ENCODE measurements around the gene DCDC2B.
A peak's percentile ranks its signal among the peaks of the same experiment; 100 is the strongest.
"Not testable (repeated sequence)": the region's sequence is repeated elsewhere in the genome, so short reads cannot be mapped to it uniquely, and the experiment has no call there.

DCDC2B gene

GRCh38 chr1:32208891-32209328 is at the start of gene DCDC2B:
TSS of gene DCDC2B (plus strand) at chr1:32209089. CDS start at chr1:32209094, 5 bp downstream.
- no peak for DNase-seq

DNA sequence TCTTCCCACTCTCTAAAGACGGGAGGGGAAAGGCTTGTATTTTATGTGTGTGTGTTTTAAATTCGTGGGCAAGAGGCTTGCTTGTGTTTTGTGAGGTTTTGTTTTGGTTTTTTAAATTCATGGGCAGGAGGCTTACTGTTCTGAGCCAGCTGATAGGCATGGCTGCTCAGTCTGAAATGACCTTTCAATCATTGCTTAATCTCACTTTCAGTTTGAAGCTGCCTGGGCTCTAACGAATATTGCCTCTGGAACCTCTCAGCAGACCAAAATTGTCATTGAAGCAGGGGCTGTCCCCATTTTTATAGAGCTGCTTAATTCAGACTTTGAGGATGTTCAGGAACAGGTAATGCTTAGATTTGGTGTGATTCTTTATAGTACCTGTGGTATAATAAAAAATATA is 49.7 kb upstream of the DCDC2B start:
- DNase-seq, result no peak

DNA sequence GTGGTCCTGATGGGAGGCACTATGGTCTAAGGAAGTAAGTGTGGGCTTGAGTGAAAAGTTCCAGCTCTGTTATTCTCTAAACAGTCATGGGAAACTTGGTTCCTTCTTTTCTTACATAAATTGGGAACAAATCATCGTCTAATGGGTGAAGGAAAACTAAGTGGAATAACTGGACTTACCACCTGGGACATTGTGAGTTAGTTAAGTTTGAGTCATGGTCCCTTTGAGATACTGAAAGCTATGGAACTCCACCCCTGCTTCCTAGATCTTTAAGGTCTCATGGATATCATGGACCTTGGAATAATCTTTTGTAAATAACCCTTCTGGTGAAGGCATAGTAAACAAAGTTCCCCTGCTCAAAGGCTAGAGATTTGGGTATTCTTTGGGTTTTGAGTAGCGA is 45.5 kb upstream of the DCDC2B start:
- no peak for DNase-seq

DNA sequence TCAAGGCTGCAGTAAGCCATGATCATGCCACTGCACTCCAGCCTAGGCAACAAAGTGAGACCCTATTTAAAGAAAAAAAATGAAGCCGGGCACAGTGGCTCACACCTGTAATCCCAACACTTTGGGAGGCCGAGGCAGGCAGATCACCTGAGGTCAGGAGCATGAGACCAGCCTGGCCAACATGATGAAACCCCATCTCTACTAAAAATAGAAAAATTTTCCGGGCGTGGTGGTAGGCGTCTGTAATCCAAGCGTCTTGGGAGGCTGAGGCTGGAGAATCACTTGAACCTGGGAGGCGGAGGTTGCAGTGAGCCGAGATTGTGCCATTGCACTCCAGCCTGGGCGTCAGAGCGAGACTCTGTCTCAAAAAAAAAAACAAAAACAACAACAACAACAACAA is 43.3 kb upstream of the DCDC2B start:
- DNase-seq, result not testable (repeated sequence)

- DNase-seq, result no peak
Observed at GRCh38 chr1:32170991-32171390, 37.9 kb upstream of the DCDC2B start.

DNA sequence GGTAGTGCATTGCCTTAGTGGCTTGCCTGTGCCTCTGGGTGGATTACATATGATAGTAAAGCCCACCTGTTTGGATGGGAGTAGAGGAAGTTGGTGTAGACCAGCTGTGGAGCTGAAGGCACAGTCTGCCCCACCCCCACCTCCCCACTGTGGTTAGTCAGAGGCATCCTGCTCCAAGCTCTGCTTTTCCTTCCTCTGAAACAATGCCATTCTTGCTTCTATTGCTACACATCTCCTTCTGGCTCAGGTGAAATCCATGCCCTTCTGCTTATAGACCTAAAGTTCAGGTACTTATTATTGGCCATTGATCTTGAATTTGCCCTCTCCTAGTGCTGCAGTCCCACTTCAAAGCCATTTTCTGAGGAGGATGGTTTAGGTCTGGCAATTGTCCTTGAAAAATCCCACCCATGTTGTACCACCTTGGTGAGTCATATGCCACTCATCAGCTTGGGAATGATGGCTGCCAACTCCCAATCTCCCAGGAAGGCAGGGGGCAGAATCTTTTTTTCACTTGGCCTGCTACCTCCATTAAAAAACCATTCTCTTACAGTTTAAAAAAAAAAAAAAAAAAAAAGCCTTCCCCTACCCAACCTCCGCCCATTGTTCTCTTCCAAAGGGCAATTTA is 36.2 kb upstream of the DCDC2B start:
- DNase-seq, result no peak

DNA sequence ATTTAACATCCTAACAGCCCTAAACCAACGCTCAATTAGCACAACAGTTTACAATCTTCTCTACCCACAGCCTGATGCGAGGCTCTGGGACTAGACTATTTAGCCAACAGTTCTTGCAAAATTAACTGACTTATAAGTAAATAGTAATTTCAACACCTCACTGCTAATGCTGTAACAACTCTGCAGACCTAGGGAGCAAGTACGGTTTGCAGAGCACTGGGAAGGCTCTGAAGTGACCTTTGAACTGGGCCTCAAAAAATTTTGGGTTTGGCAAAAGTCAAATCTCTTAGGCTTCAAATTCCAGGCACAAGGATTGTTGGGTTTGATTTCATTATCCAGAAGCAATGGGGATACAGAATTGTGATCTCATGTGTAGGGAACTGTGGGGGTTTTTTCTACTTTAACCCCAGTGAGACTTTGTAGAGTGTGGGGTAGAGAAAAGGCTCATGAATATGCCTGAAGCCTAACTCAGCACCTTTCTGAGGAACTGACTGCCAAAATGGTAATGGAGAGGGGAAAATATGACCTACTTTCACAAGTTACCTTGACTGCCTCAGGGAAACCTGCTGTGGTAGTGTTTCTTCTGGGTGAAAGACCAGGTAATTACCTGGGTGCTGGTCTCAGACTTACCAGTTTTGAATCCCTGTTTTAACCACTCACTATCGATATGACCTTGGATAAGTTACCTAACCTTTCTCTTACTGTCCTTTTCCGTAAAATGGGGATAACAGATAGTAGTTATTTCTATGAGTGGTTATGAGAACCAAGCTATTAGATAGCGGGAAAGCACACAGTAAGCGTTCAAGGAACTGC is 30.3 kb upstream of the DCDC2B start:
- DNase-seq, result no peak

- DNase-seq, result no peak
Observed at GRCh38 chr1:32179193-32179442, 29.8 kb upstream of the DCDC2B start.

- peak; percentile 88 for DNase-seq
Observed at GRCh38 chr1:32179443-32180185, 29.3 kb upstream of the DCDC2B start, which contains the start of gene TXLNA. TSS of gene TXLNA (plus strand) at chr1:32179675. CDS start at chr1:32180346, 671 bp downstream.

DNA sequence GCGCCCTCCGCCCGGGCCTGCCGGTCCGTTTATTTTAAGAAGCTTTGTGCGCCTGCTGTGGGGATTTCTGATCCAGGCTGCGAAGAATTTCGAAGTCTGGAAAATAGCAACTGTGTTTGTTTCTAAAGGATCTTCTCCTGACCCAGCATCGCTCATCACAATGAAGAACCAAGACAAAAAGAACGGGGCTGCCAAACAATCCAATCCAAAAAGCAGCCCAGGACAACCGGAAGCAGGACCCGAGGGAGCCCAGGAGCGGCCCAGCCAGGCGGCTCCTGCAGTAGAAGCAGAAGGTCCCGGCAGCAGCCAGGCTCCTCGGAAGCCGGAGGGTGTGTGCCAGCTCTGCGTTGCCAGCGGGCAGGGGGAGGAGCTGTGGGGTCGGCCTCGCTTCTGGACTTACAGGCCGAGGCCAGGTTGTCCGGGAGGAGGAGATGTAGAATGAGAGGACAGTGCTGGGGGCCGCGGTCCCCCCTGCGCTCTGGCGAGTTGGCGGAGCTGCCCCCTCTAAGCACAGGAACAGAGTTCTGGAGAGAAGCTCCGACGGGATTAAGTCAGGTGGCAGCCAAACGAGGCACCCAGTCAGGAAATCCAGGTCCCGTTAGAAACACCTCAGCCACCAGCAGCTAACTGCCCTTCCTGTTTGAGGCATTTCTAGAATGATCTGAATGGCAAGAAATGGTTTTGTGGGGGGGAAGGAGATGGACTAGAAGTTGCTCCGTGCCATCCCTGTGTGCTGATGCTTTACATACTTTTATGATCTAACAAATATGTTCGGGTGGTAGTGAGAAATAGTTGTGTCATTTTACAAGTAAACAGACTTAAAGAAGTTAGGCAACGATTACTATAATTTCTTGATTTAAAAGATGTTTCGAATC is 28.5 kb upstream of the DCDC2B start:
- DNase-seq, result peak; percentile 25

GRCh38 chr1:32181065-32181464 is 27.8 kb upstream of the DCDC2B start:
- no peak for DNase-seq

- DNase-seq, result no peak
Observed at GRCh38 chr1:32181563-32181962, 27.3 kb upstream of the DCDC2B start.

DNA sequence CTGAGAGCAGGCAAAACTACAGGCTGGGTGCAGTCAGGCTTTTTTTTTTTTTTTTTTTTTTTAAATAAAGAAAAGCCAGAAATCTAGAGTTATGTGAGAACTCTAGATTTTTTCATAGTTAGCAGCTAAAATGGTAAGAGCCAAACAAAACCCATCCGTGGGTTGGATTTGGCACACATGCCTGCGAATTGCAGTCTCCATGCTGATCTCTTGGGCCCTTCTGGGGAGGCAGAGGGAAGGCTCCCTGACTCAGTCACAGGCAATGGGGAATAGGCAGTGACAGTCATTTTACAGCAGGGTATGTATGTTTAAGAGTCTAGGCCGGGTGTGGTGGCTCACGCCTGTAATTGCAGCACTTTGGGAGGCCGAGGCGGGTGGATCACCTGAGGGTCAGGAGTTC is 26.8 kb upstream of the DCDC2B start:
- DNase-seq, result no peak

- no peak for DNase-seq
Observed at GRCh38 chr1:32184650-32185049, 24.2 kb upstream of the DCDC2B start.

- DNase-seq, result no peak
Observed at GRCh38 chr1:32186077-32186476, 22.8 kb upstream of the DCDC2B start.

GRCh38 chr1:32186491-32186890 is 22.4 kb upstream of the DCDC2B start:
- DNase-seq, result no peak

DNA sequence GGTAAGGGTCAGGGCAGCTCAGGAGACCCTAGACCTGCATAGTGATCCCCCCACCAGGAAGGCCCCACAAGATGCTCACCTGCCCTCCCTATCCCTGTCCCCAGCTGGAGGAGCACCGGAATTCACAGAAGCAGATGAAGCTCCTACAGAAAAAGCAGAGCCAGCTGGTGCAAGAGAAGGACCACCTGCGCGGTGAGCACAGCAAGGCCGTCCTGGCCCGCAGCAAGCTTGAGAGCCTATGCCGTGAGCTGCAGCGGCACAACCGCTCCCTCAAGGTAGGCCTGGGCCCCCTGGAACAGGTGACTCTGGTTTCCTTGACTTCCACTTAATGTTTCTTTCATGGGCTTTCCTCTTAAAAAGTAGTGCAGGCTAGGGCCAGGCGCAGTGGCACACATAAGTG is 21.0 kb upstream of the DCDC2B start:
- no peak for DNase-seq

- DNase-seq, result no peak
Observed at GRCh38 chr1:32192220-32192948, 16.5 kb upstream of the DCDC2B start.

DNA sequence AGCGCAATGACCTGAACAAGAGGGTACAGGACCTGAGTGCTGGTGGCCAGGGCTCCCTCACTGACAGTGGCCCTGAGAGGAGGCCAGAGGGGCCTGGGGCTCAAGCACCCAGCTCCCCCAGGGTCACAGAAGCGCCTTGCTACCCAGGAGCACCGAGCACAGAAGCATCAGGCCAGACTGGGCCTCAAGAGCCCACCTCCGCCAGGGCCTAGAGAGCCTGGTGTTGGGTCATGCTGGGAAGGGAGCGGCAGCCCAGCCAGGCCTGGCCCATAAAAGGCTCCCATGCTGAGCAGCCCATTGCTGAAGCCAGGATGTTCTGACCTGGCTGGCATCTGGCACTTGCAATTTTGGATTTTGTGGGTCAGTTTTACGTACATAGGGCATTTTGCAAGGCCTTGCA is 13.9 kb upstream of the DCDC2B start:
- no peak for DNase-seq

DNA sequence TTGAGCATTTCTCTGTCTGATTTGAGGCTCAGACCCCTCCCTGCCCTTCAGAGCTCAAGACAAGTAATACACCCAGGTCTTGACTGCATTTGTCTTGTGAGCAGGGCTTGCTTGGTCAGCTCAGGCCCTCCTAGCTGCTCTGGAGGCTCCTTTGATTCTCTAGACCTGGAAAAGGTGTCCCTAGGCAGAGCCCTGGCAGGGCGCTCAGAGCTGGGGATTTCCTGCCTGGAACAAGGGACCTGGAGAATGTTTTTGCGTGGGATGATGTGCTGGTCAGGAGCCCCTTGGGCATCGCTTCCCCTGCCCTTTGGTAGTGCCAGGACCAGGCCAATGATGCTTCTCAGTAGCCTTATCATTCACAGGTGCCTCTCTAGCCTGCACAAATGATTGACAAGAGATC is 13.4 kb upstream of the DCDC2B start:
- DNase-seq, result no peak

DNA sequence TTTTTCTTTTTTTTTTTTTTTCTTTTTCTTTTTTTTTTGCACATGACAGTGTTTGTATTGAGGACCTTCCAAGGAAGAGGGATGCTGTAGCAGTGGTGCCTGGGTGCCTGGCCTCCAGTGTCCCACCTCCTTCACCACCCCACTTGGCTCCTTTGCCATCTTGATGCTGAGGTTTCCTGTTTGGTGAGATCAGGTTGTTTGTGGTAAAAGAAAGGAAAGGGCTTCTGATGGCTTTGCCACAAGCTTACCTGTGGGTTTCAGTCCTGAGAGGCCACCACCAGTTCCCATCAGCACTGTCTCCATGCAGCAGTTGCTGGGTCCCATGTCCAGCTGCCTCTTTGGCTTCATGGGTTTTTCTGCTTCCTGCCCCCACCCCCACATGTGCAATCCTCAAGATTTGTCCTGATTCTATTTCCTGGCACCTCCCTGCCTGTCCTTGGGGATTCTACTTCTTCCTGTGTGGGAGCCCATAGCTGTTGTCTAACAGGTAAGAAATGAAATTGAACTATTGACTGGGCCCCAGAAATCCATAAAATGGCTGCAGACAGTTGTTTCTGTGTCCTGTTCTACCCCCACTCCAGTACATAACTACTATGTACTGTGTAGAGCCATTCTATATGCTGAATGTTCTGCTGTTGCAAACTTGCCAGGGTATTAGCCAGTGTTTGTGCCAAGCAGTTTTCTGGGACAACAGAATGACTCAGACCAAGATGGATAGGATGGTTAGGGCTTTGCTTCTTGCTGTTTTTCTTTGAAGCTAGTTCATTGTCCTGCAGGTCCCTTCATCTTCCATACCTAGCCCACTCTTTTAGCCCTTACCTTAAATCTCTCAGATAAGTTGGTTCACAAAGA is 12.7 kb upstream of the DCDC2B start:
- DNase-seq, result no peak
